ENCODE data around the gene PERCC1.

DNA sequence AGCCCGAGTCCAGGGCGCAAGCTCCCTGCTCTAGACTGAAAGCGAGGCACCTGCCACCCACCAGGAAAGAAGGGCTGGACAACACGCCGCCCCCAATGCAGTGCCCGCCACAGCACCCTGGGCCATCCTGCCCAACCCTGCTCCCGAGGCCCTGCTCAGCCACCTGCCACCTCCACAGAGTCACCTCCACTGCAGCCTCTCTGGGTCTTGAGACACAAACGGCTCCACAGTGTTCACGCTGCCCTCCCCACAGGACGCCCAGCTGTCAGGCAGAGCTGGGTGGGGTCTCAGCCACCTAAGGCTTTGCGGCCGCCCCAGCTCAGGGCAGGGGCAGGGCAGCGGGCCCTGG, 34.7 kb downstream of the PERCC1 start:
- TF ChIP-seq CHD1 (IDR thresholded peaks at IDR 0.05; ENCODE audit: low read depth, low read length) (no peak), SMC3 (IDR thresholded peaks at IDR 0.05; ENCODE audit: low read depth, low read length) (no peak), POLR2A (IDR thresholded peaks at IDR 0.05; ENCODE audit: low read depth, low read length) (no peak), RAD21 (IDR thresholded peaks at IDR 0.05; ENCODE audit: low read length) (no peak), MXI1 (IDR thresholded peaks at IDR 0.05; ENCODE audit: borderline replicate concordance, low read depth, low read length) (no peak)
- TF ChIP-seq, protein P1, sequence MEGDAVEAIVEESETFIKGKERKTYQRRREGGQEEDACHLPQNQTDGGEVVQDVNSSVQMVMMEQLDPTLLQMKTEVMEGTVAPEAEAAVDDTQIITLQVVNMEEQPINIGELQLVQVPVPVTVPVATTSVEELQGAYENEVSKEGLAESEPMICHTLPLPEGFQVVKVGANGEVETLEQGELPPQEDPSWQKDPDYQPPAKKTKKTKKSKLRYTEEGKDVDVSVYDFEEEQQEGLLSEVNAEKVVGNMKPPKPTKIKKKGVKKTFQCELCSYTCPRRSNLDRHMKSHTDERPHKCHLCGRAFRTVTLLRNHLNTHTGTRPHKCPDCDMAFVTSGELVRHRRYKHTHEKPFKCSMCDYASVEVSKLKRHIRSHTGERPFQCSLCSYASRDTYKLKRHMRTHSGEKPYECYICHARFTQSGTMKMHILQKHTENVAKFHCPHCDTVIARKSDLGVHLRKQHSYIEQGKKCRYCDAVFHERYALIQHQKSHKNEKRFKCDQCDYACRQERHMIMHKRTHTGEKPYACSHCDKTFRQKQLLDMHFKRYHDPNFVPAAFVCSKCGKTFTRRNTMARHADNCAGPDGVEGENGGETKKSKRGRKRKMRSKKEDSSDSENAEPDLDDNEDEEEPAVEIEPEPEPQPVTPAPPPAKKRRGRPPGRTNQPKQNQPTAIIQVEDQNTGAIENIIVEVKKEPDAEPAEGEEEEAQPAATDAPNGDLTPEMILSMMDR (conservative IDR thresholded peaks at IDR 0.05; ENCODE audit: low read depth, low read length) = no peak

All from IMR-90 (cell line).